Activated CD4-positive, alpha-beta memory T cell treated with anti-CD3 and anti-CD28 coated beads, Interleukin-2, amount 10 ng/mL, durations not matched to agents 7 days and 5 days (primary cell): Measurements from ENCODE around the gene RDH16. TPM values are rescaled to one million over a fixed set of nuclear protein-coding genes. Genes with fewer than 3 reads are reported as not detected.
"Not testable (repeated sequence)": the region's sequence is repeated elsewhere in the genome, so short reads cannot be mapped to it uniquely, and the experiment has no call there.

Source experiments
- CTCF ChIA-PET: fragments of 350-600 bp; sonication (Branson Sonifier 250); formaldehyde crosslinking; loops from one replicate; lab custom pipeline; 2021; ENCODE audit warnings: antibody characterized with exemption, inconsistent platforms; lab: Charles Lee
- POLR2A ChIA-PET: fragments of 350-600 bp; sonication (Branson Sonifier 250); formaldehyde crosslinking; loops from one replicate; lab custom pipeline; 2021; ENCODE audit warnings: antibody characterized with exemption; lab: Charles Lee
- DNase-seq: peaks from one replicate; pipeline ENCODE4 v3.0.0-alpha.2; 2020
- H3K27ac Mint-ChIP-seq: one replicate; pipeline ENCODE4 v1.8.0; 2021; ENCODE audit warnings: mild to moderate bottlenecking, mixed read lengths
- H3K27me3 Mint-ChIP-seq: one replicate; pipeline ENCODE4 v1.8.0; 2021; ENCODE audit warnings: mixed read lengths
- H3K36me3 Mint-ChIP-seq: one replicate; pipeline ENCODE4 v1.8.0; 2021; ENCODE audit warnings: low read depth, mixed read lengths
- H3K4me1 Mint-ChIP-seq: one replicate; pipeline ENCODE4 v1.8.0; 2021; ENCODE audit warnings: mixed read lengths
- H3K4me3 Mint-ChIP-seq: one replicate; pipeline ENCODE4 v1.8.0; 2021; ENCODE audit warnings: mild to moderate bottlenecking, mixed read lengths
- H3K9me3 Mint-ChIP-seq: one replicate; pipeline ENCODE4 v1.8.0; 2021; ENCODE audit warnings: mixed read lengths
- total RNA-seq, 2 experiments: library from RNA; stranded (reverse); gene quantifications; one replicate each; pipeline ENCODE4 v1.2.3, GENCODE V29; 2021

Gene RDH16
- total RNA-seq, 2 experiments from 2014 or later = 0.28 to 0.53 TPM

GRCh38 chr12:56943374-56943773 lies 14.0 kb downstream of the RDH16 start:
- H3K36me3 Mint-ChIP-seq, H3K4me1 Mint-ChIP-seq, H3K9me3 Mint-ChIP-seq, H3K27ac Mint-ChIP-seq, DNase-seq, CTCF ChIA-PET, H3K4me3 Mint-ChIP-seq, POLR2A ChIA-PET: not testable (repeated sequence)
- H3K27me3 Mint-ChIP-seq = peaks cover 35% of the 10 kb centered on the region

GRCh38 chr12:56941299-56942017 lies 15.9 kb downstream of the RDH16 start:
- ChIA-PET POLR2A (no interaction called here), CTCF (no interaction called here)
- Mint-ChIP-seq H3K4me3 (no peak overlapping the region), H3K9me3 (no peaks in the 10 kb centered on the region), H3K36me3 (no peaks in the 10 kb centered on the region), H3K27me3 (peaks cover 32% of the 10 kb centered on the region), H3K4me1 (peaks cover 9% of the 10 kb centered on the region), H3K27ac (no peak overlapping the region)
- DNase-seq = no peak

GRCh38 chr12:56940942-56941298 lies 16.5 kb downstream of the RDH16 start:
- H3K36me3 Mint-ChIP-seq, POLR2A ChIA-PET, CTCF ChIA-PET, DNase-seq, H3K4me1 Mint-ChIP-seq, H3K4me3 Mint-ChIP-seq, H3K9me3 Mint-ChIP-seq, H3K27ac Mint-ChIP-seq: not testable (repeated sequence)
- H3K27me3 Mint-ChIP-seq = peaks cover 30% of the 10 kb centered on the region

DNA sequence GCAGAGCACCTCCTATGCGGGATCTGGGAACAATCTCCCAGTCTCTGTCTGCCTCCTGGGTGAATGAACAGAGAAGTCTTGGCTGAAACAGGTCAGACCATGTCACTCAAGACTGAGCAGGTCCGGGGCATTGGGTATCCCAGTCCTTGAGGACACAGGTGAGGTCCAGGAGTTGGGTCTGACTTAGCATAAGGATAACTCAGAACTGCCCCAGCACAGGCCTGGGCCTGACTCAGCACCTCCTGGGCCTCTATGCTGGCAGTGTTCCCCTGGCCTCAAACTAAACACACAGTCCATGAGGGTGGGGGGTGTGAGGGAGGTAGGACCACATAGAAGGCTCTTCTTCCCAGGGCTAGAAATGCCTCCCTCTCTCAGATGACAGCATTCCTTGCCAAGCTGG lies 21.7 kb downstream of the RDH16 start:
- no peaks in the 10 kb centered on the region for H3K4me1 Mint-ChIP-seq
- no peak overlapping the region for H3K27ac Mint-ChIP-seq
- no peaks in the 10 kb centered on the region for H3K9me3 Mint-ChIP-seq
- POLR2A ChIA-PET = no interaction called here
- CTCF ChIA-PET = no interaction called here
- no peaks in the 10 kb centered on the region for H3K36me3 Mint-ChIP-seq
- H3K27me3 Mint-ChIP-seq = peaks cover 1% of the 10 kb centered on the region
- H3K4me3 Mint-ChIP-seq = no peak overlapping the region
- DNase-seq = no peak

DNA sequence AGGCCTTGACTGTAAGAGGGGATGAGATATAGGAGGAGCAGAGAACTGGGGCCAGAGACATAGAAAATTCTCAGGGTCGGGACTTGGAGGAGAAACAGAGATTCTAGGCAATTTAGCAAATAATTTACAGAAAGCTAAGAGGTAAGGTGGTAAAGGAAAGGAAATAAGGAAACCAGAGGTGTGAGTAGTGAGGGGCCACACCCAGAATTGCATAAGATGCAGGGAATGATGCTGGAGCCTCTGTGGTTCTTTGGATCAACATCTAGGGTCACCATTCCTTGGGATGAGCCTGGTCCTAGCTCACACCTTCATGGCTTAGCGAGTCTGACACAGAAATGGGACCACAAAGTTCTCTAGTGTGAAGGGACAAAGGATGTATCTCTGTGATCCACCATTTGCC lies 22.3 kb downstream of the RDH16 start:
- Mint-ChIP-seq H3K4me3 (no peak overlapping the region), H3K36me3 (no peaks in the 10 kb centered on the region), H3K4me1 (no peaks in the 10 kb centered on the region), H3K9me3 (no peaks in the 10 kb centered on the region), H3K27me3 (peaks cover 1% of the 10 kb centered on the region), H3K27ac (no peak overlapping the region)
- ChIA-PET CTCF (no interaction called here), POLR2A (no interaction called here)
- DNase-seq = no peak

DNA sequence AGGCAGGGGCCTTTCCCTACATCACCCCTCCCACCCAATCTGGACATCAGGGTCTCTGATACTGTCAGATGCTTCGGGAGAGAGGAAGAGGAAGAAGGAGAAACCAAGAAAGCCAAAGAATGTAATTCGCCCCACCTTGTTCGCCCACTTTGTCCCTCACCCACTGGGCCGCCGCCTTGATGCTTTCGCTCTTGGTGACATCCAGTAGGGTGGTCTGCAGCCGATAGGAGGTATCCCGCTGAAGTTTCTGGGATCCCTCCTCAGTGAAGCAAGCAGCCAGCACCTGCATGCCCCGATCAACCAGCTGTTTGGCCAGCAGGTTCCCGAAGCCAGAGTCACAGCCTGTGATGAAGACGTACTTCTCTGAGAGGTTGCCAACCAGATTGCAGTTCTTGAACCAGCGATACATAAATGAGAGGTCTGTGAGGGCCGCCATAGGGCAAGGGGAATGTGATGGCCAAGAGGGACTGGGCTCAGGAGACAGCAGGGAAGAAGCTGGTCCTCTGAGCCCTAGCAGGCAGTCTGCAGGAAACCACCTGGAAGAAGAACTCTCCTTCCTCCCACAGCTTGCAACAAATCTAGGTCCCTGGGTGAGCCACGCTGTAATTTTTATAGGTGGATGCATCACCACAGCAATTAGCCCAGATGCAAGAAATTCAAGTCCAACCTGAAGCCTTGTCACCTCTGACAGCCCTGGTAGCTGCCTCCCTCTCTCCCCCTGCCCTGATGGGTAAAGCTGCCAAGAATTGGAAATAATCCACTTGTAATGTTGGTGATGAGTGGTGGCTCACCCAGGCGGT lies 23.4 kb downstream of the RDH16 start, which contains the start of gene SDR9C7:
TSS of gene SDR9C7 (minus strand) at position 583 of the 800 bp plus-strand sequence. CDS start at position 436, 147 bp downstream.
- no peaks in the 10 kb centered on the region for H3K9me3 Mint-ChIP-seq
- no peak for DNase-seq
- no peaks in the 10 kb centered on the region for H3K36me3 Mint-ChIP-seq
- H3K4me1 Mint-ChIP-seq = no peaks in the 10 kb centered on the region
- no peak within 1 kb of the TSS for H3K27ac Mint-ChIP-seq
- POLR2A ChIA-PET = no interaction called here
- H3K4me3 Mint-ChIP-seq = no peak within 1 kb of the TSS
- no peaks in the 10 kb centered on the region for H3K27me3 Mint-ChIP-seq
- CTCF ChIA-PET = interaction anchor here (1.2 kb wide), 1 partner anchor 190 kb away, joined by 3 read pairs; no protein-coding TSS in a partner anchor

DNA sequence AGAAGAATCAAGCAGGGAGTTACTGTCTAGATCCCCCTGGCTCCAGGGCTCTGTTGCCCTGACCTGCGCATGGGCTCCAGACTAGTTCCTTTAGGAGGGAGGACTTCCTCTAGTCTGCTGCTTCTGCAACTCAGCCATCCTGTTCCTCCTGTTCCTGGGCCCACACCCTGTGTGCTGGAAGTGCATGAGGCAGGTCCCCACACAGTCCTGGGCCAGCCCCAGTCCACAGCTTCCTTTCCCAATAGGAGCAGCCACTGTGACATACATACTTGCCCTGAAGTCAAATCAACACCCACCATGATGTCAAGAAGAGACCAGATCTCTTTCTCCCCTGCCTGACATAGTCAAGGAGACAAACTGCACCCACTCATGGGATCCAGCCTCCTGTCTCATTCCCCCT lies 24.5 kb downstream of the RDH16 start:
- no peaks in the 10 kb centered on the region for H3K9me3 Mint-ChIP-seq
- CTCF ChIA-PET = no interaction called here

GRCh38 chr12:56932146-56932545 lies 25.3 kb downstream of the RDH16 start:
- DNase-seq = no peak
- Mint-ChIP-seq H3K9me3 (no peaks in the 10 kb centered on the region), H3K27me3 (peaks cover 8% of the 10 kb centered on the region), H3K27ac (no peak overlapping the region), H3K4me3 (no peak overlapping the region), H3K36me3 (no peaks in the 10 kb centered on the region), H3K4me1 (no peaks in the 10 kb centered on the region)
- ChIA-PET CTCF (no interaction called here), POLR2A (no interaction called here)

More for the DNA sequence above, 24.5 kb downstream of the RDH16 start:
- Mint-ChIP-seq H3K4me1 (no peaks in the 10 kb centered on the region), H3K27ac (no peak overlapping the region), H3K4me3 (no peak overlapping the region), H3K36me3 (no peaks in the 10 kb centered on the region), H3K27me3 (peaks cover 4% of the 10 kb centered on the region)
- POLR2A ChIA-PET = no interaction called here
- no peak for DNase-seq

- Mint-ChIP-seq H3K4me3 (no peak overlapping the region), H3K27ac (no peak overlapping the region), H3K27me3 (peaks cover 10% of the 10 kb centered on the region), H3K4me1 (no peaks in the 10 kb centered on the region), H3K9me3 (no peaks in the 10 kb centered on the region), H3K36me3 (no peaks in the 10 kb centered on the region)
- POLR2A ChIA-PET = no interaction called here
- no peak for DNase-seq
- CTCF ChIA-PET = no interaction called here
Observed at GRCh38 chr12:56931474-56931978, 25.9 kb downstream of the RDH16 start.

- CTCF ChIA-PET = no interaction called here
- no peak for DNase-seq
Observed at GRCh38 chr12:56930241-56930640, 27.2 kb downstream of the RDH16 start.

DNA sequence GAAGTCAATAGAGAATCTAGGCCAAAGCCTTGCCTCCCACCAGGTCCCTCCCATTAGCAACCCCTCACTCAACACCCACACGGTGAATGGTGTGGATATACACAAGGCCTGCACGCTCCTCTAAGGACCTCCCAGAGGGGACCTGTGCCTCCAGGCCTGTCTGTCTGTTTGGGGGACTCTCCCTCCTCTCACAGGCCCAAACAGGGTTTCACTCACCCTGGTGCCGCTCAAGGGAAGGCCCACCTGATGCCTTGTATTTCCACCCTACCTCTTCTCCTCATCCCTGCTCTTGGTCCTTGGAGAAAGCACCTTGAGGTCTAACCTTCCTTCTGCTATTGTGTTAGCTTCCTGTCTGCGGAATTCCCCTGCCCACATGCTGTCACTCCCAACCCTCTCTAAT lies 27.6 kb downstream of the RDH16 start:
- no peaks in the 10 kb centered on the region for H3K4me1 Mint-ChIP-seq
- CTCF ChIA-PET = no interaction called here
- no peak for DNase-seq
- H3K27ac Mint-ChIP-seq = no peak overlapping the region
- H3K4me3 Mint-ChIP-seq = no peak overlapping the region
- H3K36me3 Mint-ChIP-seq = no peaks in the 10 kb centered on the region
- H3K27me3 Mint-ChIP-seq = peaks cover 13% of the 10 kb centered on the region
- POLR2A ChIA-PET = no interaction called here
- H3K9me3 Mint-ChIP-seq = no peaks in the 10 kb centered on the region

More at GRCh38 chr12:56930241-56930640, 27.2 kb downstream of the RDH16 start:
- Mint-ChIP-seq H3K27me3 (peaks cover 13% of the 10 kb centered on the region), H3K4me1 (no peaks in the 10 kb centered on the region), H3K27ac (no peak overlapping the region), H3K4me3 (no peak overlapping the region), H3K9me3 (no peaks in the 10 kb centered on the region), H3K36me3 (no peaks in the 10 kb centered on the region)
- POLR2A ChIA-PET = no interaction called here

DNA sequence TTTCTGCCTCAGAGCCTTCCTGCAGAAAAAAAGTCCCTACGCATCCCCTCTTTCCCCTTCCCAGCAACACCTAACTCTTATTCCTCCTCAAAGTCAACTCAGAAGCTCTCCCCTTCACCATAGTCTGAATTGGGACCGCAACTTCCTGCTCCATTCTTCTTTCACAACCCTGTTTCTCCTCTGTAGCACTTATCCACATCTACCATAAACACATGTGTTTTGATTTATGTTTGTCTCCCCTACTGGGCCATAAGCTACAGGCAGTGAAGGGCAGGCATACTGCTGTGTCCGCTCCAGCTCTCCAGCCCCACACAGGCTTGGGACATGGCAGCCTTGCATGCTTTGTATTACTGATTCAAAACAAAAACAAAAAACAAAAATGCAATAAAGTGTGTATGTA lies 29.1 kb downstream of the RDH16 start:
- CTCF ChIA-PET = no interaction called here
- H3K9me3 Mint-ChIP-seq = no peaks in the 10 kb centered on the region
- no peak overlapping the region for H3K27ac Mint-ChIP-seq
- H3K4me1 Mint-ChIP-seq = no peaks in the 10 kb centered on the region
- POLR2A ChIA-PET = interaction anchor here (0.9 kb wide), 1 partner anchor 8 kb away, joined by 3 read pairs; no protein-coding TSS in a partner anchor
- no peak for DNase-seq
- H3K4me3 Mint-ChIP-seq = no peak overlapping the region
- peaks cover 13% of the 10 kb centered on the region for H3K27me3 Mint-ChIP-seq
- H3K36me3 Mint-ChIP-seq = no peaks in the 10 kb centered on the region

DNA sequence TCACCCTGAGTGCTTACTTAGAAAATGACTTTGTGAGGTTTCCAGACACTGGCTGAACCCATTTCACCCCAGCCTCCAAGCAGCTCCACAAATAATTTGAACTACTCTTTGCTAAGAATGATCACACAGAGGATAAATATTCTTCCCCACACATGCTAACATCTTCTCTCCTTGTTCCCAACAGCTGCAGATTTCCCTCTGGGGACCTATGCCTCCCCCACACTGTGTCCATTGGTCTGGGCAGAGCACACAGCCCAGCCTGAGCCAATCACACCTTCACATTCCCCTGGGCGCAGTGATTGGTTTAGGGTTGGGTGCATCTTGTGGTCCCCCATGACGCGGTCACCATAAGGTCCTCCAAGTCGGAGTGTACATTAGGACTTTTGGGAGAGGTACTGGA lies 30.1 kb downstream of the RDH16 start:
- Mint-ChIP-seq H3K27me3 (peaks cover 15% of the 10 kb centered on the region), H3K27ac (no peak overlapping the region), H3K4me1 (no peaks in the 10 kb centered on the region), H3K36me3 (no peaks in the 10 kb centered on the region), H3K9me3 (no peaks in the 10 kb centered on the region), H3K4me3 (no peak overlapping the region)
- no peak for DNase-seq
- ChIA-PET CTCF (no interaction called here), POLR2A (interaction anchor here (0.9 kb wide), 1 partner anchor 9 kb away, joined by 3 read pairs; no protein-coding TSS in a partner anchor)
